Mesendoderm (in vitro differentiated cells): ENCODE data around the gene SNRPA.

Experiments used
- DNase-seq: peaks from one replicate; pipeline ENCODE4 v3.0.0; 2013
- H2AK5ac ChIP-seq: 2 replicates; pipeline ENCODE4 v1.6.1; 2013; ENCODE audit warnings: low read length, inconsistent platforms
- H2BK120ac ChIP-seq: 2 replicates; pipeline ENCODE4 v1.6.1; 2013; ENCODE audit warnings: low read depth, mild to moderate bottlenecking, low read length, moderate library complexity, mixed read lengths
- H2BK15ac ChIP-seq: replicated peaks from 2 replicates; pipeline ENCODE4 v1.6.1; 2013; ENCODE audit warnings: low read depth, mild to moderate bottlenecking, moderate library complexity
- H2BK5ac ChIP-seq: 2 replicates; pipeline ENCODE4 v1.6.1; 2013; ENCODE audit warnings: low read length, inconsistent platforms
- H3K18ac ChIP-seq: 2 replicates; pipeline ENCODE4 v1.6.1; 2013; ENCODE audit warnings: mild to moderate bottlenecking, low read length, mixed read lengths
- H3K23ac ChIP-seq: one replicate; pipeline ENCODE4 v1.6.1; 2013; ENCODE audit warnings: low read length
- H3K27ac ChIP-seq: 2 replicates; pipeline ENCODE4 v1.5.1; 2013; ENCODE audit warnings: low read depth, mild to moderate bottlenecking, inconsistent platforms, low read length, moderate library complexity
- H3K27me3 ChIP-seq: 2 replicates; pipeline ENCODE4 v1.6.1; 2013; ENCODE audit warnings: low read length, control low read depth, mild to moderate bottlenecking, inconsistent platforms; ENCODE audit not compliant: insufficient read depth, poor library complexity
- H3K36me3 ChIP-seq: 2 replicates; pipeline ENCODE4 v1.6.1; 2013; ENCODE audit warnings: low read length, inconsistent platforms; ENCODE audit not compliant: control insufficient read depth, insufficient read depth
- H3K4ac ChIP-seq: one replicate; pipeline ENCODE4 v1.6.1; 2013; ENCODE audit warnings: low read depth, mild to moderate bottlenecking, low read length, moderate library complexity
- H3K4me1 ChIP-seq: 2 replicates; pipeline ENCODE4 v1.6.1; 2013; ENCODE audit warnings: low read depth, low read length, inconsistent platforms; ENCODE audit not compliant: control insufficient read depth
- H3K4me2 ChIP-seq: 2 replicates; pipeline ENCODE4 v1.6.1; 2013; ENCODE audit warnings: low read length
- H3K4me3 ChIP-seq: 2 replicates; pipeline ENCODE4 v1.5.1; 2013; ENCODE audit warnings: mild to moderate bottlenecking, low read length
- H3K56ac ChIP-seq: one replicate; pipeline ENCODE4 v1.6.1; 2013; ENCODE audit warnings: low read length
- H3K79me1 ChIP-seq: 2 replicates; pipeline ENCODE4 v1.6.1; 2013; ENCODE audit warnings: low read length, inconsistent platforms
- H3K79me2 ChIP-seq: 2 replicates; pipeline ENCODE4 v1.6.1; 2013; ENCODE audit warnings: mild to moderate bottlenecking, low read length; ENCODE audit not compliant: control insufficient read depth, insufficient read depth
- H3K9ac ChIP-seq: 2 replicates; pipeline ENCODE4 v1.6.1; 2013; ENCODE audit warnings: low read length, inconsistent platforms
- H4K5ac ChIP-seq: one replicate; pipeline ENCODE4 v1.6.1; 2013; ENCODE audit warnings: low read length
- H4K8ac ChIP-seq: one replicate; pipeline ENCODE4 v1.6.1; 2013; ENCODE audit warnings: low read depth, mild to moderate bottlenecking, control low read depth, low read length, moderate library complexity
- WGBS: extraction: QIAGEN DNeasy Blood & Tissue Kit; methylation state at CpG from one replicate; pipeline ENCODE4 v1.1.7; 2013; ENCODE audit warnings: low lambda C conversion rate, missing lambda C conversion rate; ENCODE audit not compliant: insufficient coverage; ENCODE audit errors: extremely low coverage; 5-methylcytosine and 5-hydroxymethylcytosine counted together

The SNRPA gene

GRCh38 chr19:40776932-40777644 is 26.1 kb downstream of the SNRPA start:
- Histone ChIP-seq H3K79me1 (no peaks in the 10 kb centered on the region), H3K36me3 (no peaks in the 10 kb centered on the region), H3K4me2 (peak overlapping the region; percentile 94), H2BK15ac (no peak overlapping the region), H2AK5ac (no peak overlapping the region), H3K27ac (peak overlapping the region; percentile 89), H3K18ac (peak overlapping the region; percentile 77), H2BK5ac (no peak overlapping the region), H2BK120ac (no peak overlapping the region), H3K23ac (no peak overlapping the region), H3K4me3 (peak overlapping the region; percentile 48), H4K8ac (peak overlapping the region; percentile 14), H4K5ac (peak overlapping the region; percentile 91), H3K27me3 (no peaks in the 10 kb centered on the region), H3K4me1 (peaks cover 5% of the 10 kb centered on the region), H3K9ac (peak overlapping the region; percentile 89), H3K56ac (peak overlapping the region; percentile 93), H3K4ac (no peak overlapping the region), H3K79me2 (no peaks in the 10 kb centered on the region)
- no CpG with 5 or more reads among the region's 13 CpGs for WGBS
- peak; percentile 98 for DNase-seq

GRCh38 chr19:40777645-40777936 is 26.6 kb downstream of the SNRPA start:
- H3K9ac ChIP-seq = peak overlapping the region; percentile 89
- no peaks in the 10 kb centered on the region for H3K36me3 ChIP-seq
- peak overlapping the region; percentile 77 for H3K18ac ChIP-seq
- peak overlapping the region; percentile 89 for H3K27ac ChIP-seq
- no peak overlapping the region for H2AK5ac ChIP-seq
- H4K5ac ChIP-seq = no peak overlapping the region
- peaks cover 5% of the 10 kb centered on the region for H3K4me1 ChIP-seq
- peak overlapping the region; percentile 89 for H2BK5ac ChIP-seq
- H3K23ac ChIP-seq = no peak overlapping the region
- H3K4me2 ChIP-seq = peak overlapping the region; percentile 94
- H3K79me2 ChIP-seq = no peaks in the 10 kb centered on the region
- H2BK15ac ChIP-seq = no peak overlapping the region
- no CpG with 5 or more reads among the region's 10 CpGs for WGBS
- peak overlapping the region; percentile 48 for H3K4me3 ChIP-seq
- DNase-seq = no peak
- H2BK120ac ChIP-seq = no peak overlapping the region
- H4K8ac ChIP-seq = no peak overlapping the region
- H3K56ac ChIP-seq = peak overlapping the region; percentile 93
- no peaks in the 10 kb centered on the region for H3K27me3 ChIP-seq
- H3K79me1 ChIP-seq = no peaks in the 10 kb centered on the region
- no peak overlapping the region for H3K4ac ChIP-seq

GRCh38 chr19:40777937-40778705 is 27.1 kb downstream of the SNRPA start, which contains the start of gene RAB4B:
RAB4B (plus strand) TSS chr19:40778247; CDS start chr19:40778376, 129 bp downstream.
- no peak within 1 kb of the TSS for H4K8ac ChIP-seq
- H3K79me2 ChIP-seq = no peaks in the 10 kb centered on the region
- DNase-seq = peak; percentile 100
- H3K4me2 ChIP-seq = peak within 1 kb of the TSS; percentile 94
- WGBS = no CpG with 5 or more reads among the region's 56 CpGs
- H3K56ac ChIP-seq = peak within 1 kb of the TSS; percentile 93
- H3K79me1 ChIP-seq = no peaks in the 10 kb centered on the region
- peak within 1 kb of the TSS; percentile 81 for H3K4me3 ChIP-seq
- no peaks in the 10 kb centered on the region for H3K27me3 ChIP-seq
- no peak within 1 kb of the TSS for H2BK15ac ChIP-seq
- peak within 1 kb of the TSS; percentile 77 for H3K18ac ChIP-seq
- peak within 1 kb of the TSS; percentile 58 for H3K4ac ChIP-seq
- H3K9ac ChIP-seq = peak within 1 kb of the TSS; percentile 89
- peaks cover 5% of the 10 kb centered on the region for H3K4me1 ChIP-seq
- peak within 1 kb of the TSS; percentile 96 for H3K27ac ChIP-seq
- H3K23ac ChIP-seq = no peak within 1 kb of the TSS
- H3K36me3 ChIP-seq = no peaks in the 10 kb centered on the region
- H2BK120ac ChIP-seq = no peak within 1 kb of the TSS
- peak within 1 kb of the TSS; percentile 91 for H4K5ac ChIP-seq
- no peak within 1 kb of the TSS for H2AK5ac ChIP-seq
- peak within 1 kb of the TSS; percentile 89 for H2BK5ac ChIP-seq

- Histone ChIP-seq H3K56ac (peak overlapping the region; percentile 87), H4K8ac (no peak overlapping the region), H2BK15ac (no peak overlapping the region), H2BK120ac (no peak overlapping the region), H3K4me2 (peak overlapping the region; percentile 84), H3K23ac (no peak overlapping the region), H2AK5ac (no peak overlapping the region), H3K27me3 (no peaks in the 10 kb centered on the region), H3K18ac (no peak overlapping the region), H3K4me3 (peak overlapping the region; percentile 38), H3K79me1 (no peaks in the 10 kb centered on the region), H3K4me1 (peaks cover 5% of the 10 kb centered on the region), H3K36me3 (no peaks in the 10 kb centered on the region), H3K27ac (peak overlapping the region; percentile 96), H2BK5ac (no peak overlapping the region), H3K9ac (peak overlapping the region; percentile 74), H3K4ac (no peak overlapping the region), H3K79me2 (no peaks in the 10 kb centered on the region), H4K5ac (no peak overlapping the region)
- no peak for DNase-seq
- no CpG with 5 or more reads among the region's 7 CpGs for WGBS
Observed at GRCh38 chr19:40778706-40779284, 27.8 kb downstream of the SNRPA start.

- Histone ChIP-seq H3K27me3 (no peaks in the 10 kb centered on the region), H2BK15ac (no peak overlapping the region), H3K4ac (no peak overlapping the region), H2BK120ac (no peak overlapping the region), H3K36me3 (no peaks in the 10 kb centered on the region), H3K9ac (no peak overlapping the region), H4K5ac (no peak overlapping the region), H2BK5ac (no peak overlapping the region), H3K56ac (no peak overlapping the region), H3K4me1 (peaks cover 5% of the 10 kb centered on the region), H3K4me2 (no peak overlapping the region), H4K8ac (no peak overlapping the region), H3K27ac (no peak overlapping the region), H3K79me1 (no peaks in the 10 kb centered on the region), H2AK5ac (no peak overlapping the region), H3K79me2 (no peaks in the 10 kb centered on the region), H3K23ac (no peak overlapping the region), H3K18ac (no peak overlapping the region), H3K4me3 (no peak overlapping the region)
- WGBS = no CpG with 5 or more reads among the region's 5 CpGs
- no peak for DNase-seq
Observed at GRCh38 chr19:40780582-40780981, 29.6 kb downstream of the SNRPA start.
